OCI-LY1 (cell line): ENCODE data around the gene PTPRN2.

Experiments
- H2AFZ ChIP-seq: fragments of 200-600 bp; sonication (generic), shearing (Covaris generic); 2 replicates; pipeline ENCODE4 v1.6.0; 2014; ENCODE audit warnings: antibody characterized with exemption, mild to moderate bottlenecking, low read length
- H3F3A ChIP-seq: fragments of 200-600 bp; sonication (generic), shearing (Covaris generic); 2 replicates; pipeline ENCODE4 v1.6.0; 2014; ENCODE audit warnings: mild to moderate bottlenecking, antibody characterized with exemption, low read length, moderate library complexity; ENCODE audit not compliant: insufficient read depth
- H3K27ac ChIP-seq: fragments of 200-600 bp; sonication (generic); 2 replicates; pipeline ENCODE4 v1.5.1; 2014; ENCODE audit warnings: low read length, mixed run types, mild to moderate bottlenecking, low read depth; ENCODE audit not compliant: poor library complexity, severe bottlenecking
- H3K27me3 ChIP-seq: fragments of 200-600 bp; sonication (generic); 2 replicates; pipeline ENCODE4 v1.6.0; 2014; ENCODE audit warnings: antibody characterized with exemption, mild to moderate bottlenecking, low read length, moderate library complexity; ENCODE audit not compliant: insufficient read depth
- H3K36me3 ChIP-seq: fragments of 200-600 bp; sonication (generic); 2 replicates; pipeline ENCODE4 v1.6.1; 2014; ENCODE audit warnings: mild to moderate bottlenecking, antibody characterized with exemption, low read length, moderate library complexity, mixed read lengths; ENCODE audit not compliant: insufficient read depth
- H3K4me1 ChIP-seq: fragments of 200-600 bp; sonication (generic); 2 replicates; pipeline ENCODE4 v1.5.1; 2014; ENCODE audit warnings: mild to moderate bottlenecking, low read length, moderate library complexity; ENCODE audit not compliant: insufficient read depth, severe bottlenecking
- H3K4me2 ChIP-seq: fragments of 200-600 bp; sonication (generic), shearing (Covaris generic); 2 replicates; pipeline ENCODE4 v1.6.1; 2014; ENCODE audit warnings: low read length
- H3K4me3 ChIP-seq: fragments of 200-600 bp; sonication (generic); 2 replicates; pipeline ENCODE4 v1.5.1; 2014; ENCODE audit warnings: low read length, low read depth, mild to moderate bottlenecking, mixed read lengths; ENCODE audit not compliant: poor library complexity, severe bottlenecking
- H3K79me2 ChIP-seq: fragments of 200-600 bp; shearing (Covaris generic); 2 replicates; pipeline ENCODE4 v1.6.1; 2016; ENCODE audit warnings: mixed run types, low read length, mixed read lengths; ENCODE audit not compliant: insufficient read depth
- H3K9ac ChIP-seq: fragments of 200-600 bp; sonication (generic), shearing (Covaris generic); 2 replicates; pipeline ENCODE4 v1.6.1; 2014; ENCODE audit warnings: mild to moderate bottlenecking, low read length, mixed read lengths
- H3K9me2 ChIP-seq: fragments of 200-600 bp; sonication (generic), shearing (Covaris generic); 2 replicates; pipeline ENCODE4 v1.6.1; 2014; ENCODE audit warnings: low read depth, mild to moderate bottlenecking, low read length, mixed read lengths
- H3K9me3 ChIP-seq: fragments of 200-600 bp; shearing (Covaris generic); 2 replicates; pipeline ENCODE4 v1.6.1; 2014; ENCODE audit warnings: low read length, mixed read lengths
- H4K20me1 ChIP-seq: fragments of 200-600 bp; sonication (generic), shearing (Covaris generic); 2 replicates; pipeline ENCODE4 v1.6.0; 2016; ENCODE audit warnings: mild to moderate bottlenecking, low read length; ENCODE audit not compliant: insufficient read depth
- EZH2 ChIP-seq: fragments of 200-600 bp; sonication (generic), shearing (Covaris generic); IDR thresholded peaks from 2 replicates; pipeline ENCODE4 v1.8.0; 2017; ENCODE audit warnings: borderline replicate concordance, mixed run types, mild to moderate bottlenecking, antibody characterized with exemption, low read length, moderate library complexity, mixed read lengths
- TF ChIP-seq, protein P1 (sequence below): fragments of 200-600 bp; sonication (generic), shearing (Covaris generic); IDR thresholded peaks from 2 replicates; pipeline ENCODE4 v1.5.1; 2017; ENCODE audit warnings: mild to moderate bottlenecking, antibody characterized with exemption, low read length, moderate library complexity, mixed read lengths

Gene PTPRN2

DNA sequence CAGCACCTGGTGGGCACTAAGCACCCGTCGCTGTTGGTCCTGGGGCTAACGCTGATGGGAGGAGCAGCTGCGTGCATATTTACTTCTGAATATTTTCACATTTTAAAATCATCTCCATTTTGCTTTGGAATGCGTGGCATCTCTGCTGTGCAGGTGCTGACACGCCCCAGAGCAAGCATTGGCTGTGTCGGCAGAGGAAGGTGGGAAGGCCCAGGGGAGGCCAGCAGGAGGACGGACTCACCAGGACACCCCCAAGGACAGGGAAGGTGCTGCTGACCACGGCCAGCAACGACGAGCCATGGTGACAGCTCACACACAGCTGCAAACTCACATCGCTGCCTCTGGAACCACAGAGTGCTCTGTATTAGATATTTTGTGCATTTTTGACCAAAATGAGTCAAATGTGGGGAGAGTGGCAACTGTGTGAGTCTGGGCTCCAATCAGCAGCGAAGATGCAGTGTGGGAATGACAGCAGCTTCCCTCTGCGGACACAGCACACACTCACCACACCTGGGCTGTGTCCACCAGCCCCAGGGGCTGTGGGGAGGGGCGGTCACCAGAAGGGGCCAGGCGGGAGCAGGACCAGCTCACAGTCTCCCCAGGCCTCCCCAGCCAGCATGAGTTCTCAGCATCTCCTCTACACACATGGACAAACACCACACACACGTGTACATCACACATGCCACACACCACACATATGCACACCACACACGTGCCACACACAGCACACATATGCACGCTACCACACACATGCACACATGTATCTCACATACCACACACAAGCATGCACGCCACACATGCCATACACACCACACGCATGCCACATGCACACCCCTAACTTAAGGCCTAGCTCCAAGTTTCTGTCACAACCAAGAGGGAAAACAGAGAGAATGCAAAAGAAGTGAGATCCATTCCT lies 58.2 kb downstream of the PTPRN2 start:
- no peaks in the 10 kb centered on the region for H3K9me2 ChIP-seq
- H3F3A ChIP-seq, result peaks cover 11% of the 10 kb centered on the region; the same call in 1 of the 2 replicates
- peak overlapping the region; percentile 98 for H3K27ac ChIP-seq
- H3K9ac ChIP-seq, result no peak overlapping the region; the same call in 1 of the 2 replicates
- H4K20me1 ChIP-seq, result no peaks in the 10 kb centered on the region
- H3K4me2 ChIP-seq, result no peak overlapping the region
- no peaks in the 10 kb centered on the region for H3K79me2 ChIP-seq
- H3K4me1 ChIP-seq, result peaks cover 83% of the 10 kb centered on the region
- TF ChIP-seq, protein P1, sequence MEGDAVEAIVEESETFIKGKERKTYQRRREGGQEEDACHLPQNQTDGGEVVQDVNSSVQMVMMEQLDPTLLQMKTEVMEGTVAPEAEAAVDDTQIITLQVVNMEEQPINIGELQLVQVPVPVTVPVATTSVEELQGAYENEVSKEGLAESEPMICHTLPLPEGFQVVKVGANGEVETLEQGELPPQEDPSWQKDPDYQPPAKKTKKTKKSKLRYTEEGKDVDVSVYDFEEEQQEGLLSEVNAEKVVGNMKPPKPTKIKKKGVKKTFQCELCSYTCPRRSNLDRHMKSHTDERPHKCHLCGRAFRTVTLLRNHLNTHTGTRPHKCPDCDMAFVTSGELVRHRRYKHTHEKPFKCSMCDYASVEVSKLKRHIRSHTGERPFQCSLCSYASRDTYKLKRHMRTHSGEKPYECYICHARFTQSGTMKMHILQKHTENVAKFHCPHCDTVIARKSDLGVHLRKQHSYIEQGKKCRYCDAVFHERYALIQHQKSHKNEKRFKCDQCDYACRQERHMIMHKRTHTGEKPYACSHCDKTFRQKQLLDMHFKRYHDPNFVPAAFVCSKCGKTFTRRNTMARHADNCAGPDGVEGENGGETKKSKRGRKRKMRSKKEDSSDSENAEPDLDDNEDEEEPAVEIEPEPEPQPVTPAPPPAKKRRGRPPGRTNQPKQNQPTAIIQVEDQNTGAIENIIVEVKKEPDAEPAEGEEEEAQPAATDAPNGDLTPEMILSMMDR, result no peak
- no peak for TF ChIP-seq EZH2
- no peaks in the 10 kb centered on the region for H3K27me3 ChIP-seq
- no peaks in the 10 kb centered on the region; the same call in 1 of the 2 replicates for H3K9me3 ChIP-seq
- H2AFZ ChIP-seq, result no peak overlapping the region
- no peak overlapping the region for H3K4me3 ChIP-seq
- H3K36me3 ChIP-seq, result no peaks in the 10 kb centered on the region

DNA sequence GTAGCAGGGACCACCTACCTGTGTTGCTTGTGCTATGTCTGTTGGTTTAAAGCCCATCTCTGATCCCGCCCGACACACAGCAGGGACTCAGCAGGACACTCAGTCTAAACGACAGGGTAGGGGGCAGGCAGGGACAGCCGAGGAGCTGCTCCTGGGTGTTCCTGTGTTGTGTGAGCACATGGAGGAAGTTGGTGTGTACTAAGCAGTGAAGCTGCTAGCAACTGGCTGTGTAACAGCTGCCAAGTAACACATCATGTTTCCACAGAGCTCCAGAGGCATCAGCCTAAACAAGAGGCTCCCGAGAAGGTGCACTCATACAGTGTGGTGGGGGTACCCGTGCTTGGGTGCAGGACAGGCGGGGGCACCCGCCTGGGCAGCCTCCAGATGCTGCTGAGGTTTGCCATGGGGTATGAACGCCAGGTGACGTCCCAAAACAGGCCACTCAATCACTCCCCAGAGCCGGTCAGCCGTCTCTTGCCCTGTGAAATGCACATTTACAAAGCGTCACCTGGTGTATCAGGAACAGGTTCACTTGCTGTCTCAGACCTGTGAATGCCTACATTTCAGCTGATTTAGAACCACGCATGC lies 59.6 kb downstream of the PTPRN2 start:
- H3K27ac ChIP-seq, result peak overlapping the region; percentile 98
- H3K4me1 ChIP-seq, result peaks cover 78% of the 10 kb centered on the region
- no peaks in the 10 kb centered on the region for H3K79me2 ChIP-seq
- H3K36me3 ChIP-seq, result no peaks in the 10 kb centered on the region
- H3K4me2 ChIP-seq, result peak overlapping the region; percentile 53; the same call in 1 of the 2 replicates
- TF ChIP-seq, protein P1, result no peak; the same call in 1 of the 2 replicates
- TF ChIP-seq EZH2, result no peak
- peaks cover 11% of the 10 kb centered on the region; the same call in 1 of the 2 replicates for H3F3A ChIP-seq
- H3K9me2 ChIP-seq, result no peaks in the 10 kb centered on the region
- no peaks in the 10 kb centered on the region for H4K20me1 ChIP-seq
- peak overlapping the region; percentile 2 for H3K4me3 ChIP-seq
- peak overlapping the region; percentile 50 for H3K9ac ChIP-seq
- H3K27me3 ChIP-seq, result no peaks in the 10 kb centered on the region
- 0 out of 2 replicates have a peak, but pooled peaks cover under 1% of the 10 kb centered on the region for H3K9me3 ChIP-seq
- H2AFZ ChIP-seq, result peak overlapping the region; percentile 56; the same call in 1 of the 2 replicates

DNA sequence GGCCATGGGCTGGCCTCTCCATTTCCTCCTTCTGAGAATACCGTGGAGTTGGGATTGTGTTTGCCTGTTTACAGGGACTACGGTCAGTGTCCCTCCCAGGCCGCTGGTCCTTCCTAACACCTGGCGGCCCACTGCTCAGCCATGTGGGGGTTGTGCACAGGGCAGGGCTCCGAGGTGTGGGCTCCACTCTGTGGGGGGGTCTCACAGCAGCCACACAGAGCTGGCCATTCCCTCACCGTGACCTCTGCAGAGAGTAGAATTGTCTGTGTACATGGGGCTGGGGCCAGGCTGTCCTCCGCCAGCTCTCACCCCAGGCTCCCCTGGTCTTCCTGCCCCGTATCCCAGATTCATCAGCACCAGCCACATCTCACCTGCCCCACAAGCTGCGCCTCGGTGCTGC lies 60.1 kb downstream of the PTPRN2 start:
- TF ChIP-seq EZH2, result no peak
- TF ChIP-seq, protein P1, result no peak
- H3K4me2 ChIP-seq, result peak overlapping the region; percentile 53; the same call in 1 of the 2 replicates
- peak overlapping the region; percentile 98 for H3K27ac ChIP-seq
- peak overlapping the region; percentile 2 for H3K4me3 ChIP-seq
- H2AFZ ChIP-seq, result peak overlapping the region; percentile 56; the same call in 1 of the 2 replicates
- H3F3A ChIP-seq, result peaks cover 11% of the 10 kb centered on the region; the same call in 1 of the 2 replicates
- no peaks in the 10 kb centered on the region for H3K79me2 ChIP-seq
- no peaks in the 10 kb centered on the region for H3K36me3 ChIP-seq
- peaks cover 73% of the 10 kb centered on the region for H3K4me1 ChIP-seq
- no peaks in the 10 kb centered on the region for H3K27me3 ChIP-seq
- H3K9me3 ChIP-seq, result 0 out of 2 replicates have a peak, but pooled peaks cover 5% of the 10 kb centered on the region
- peak overlapping the region; percentile 50 for H3K9ac ChIP-seq
- no peaks in the 10 kb centered on the region for H3K9me2 ChIP-seq
- no peaks in the 10 kb centered on the region for H4K20me1 ChIP-seq
